Peyer's patch (tissue), 4 donors: ENCODE results near the gene AP1B1.

Experiments
- POLR2A ChIP-seq, 2 donors: fragments of 450-650 bp; IDR thresholded peaks; one replicate each; pipeline ENCODE4 v1.5.1; 2017; ENCODE audit warnings: antibody characterized with exemption in 2 of 2, mild to moderate bottlenecking in 2 of 2, moderate library complexity in 2 of 2
- TF ChIP-seq, protein P1 (sequence below), 6 experiments: fragments of 450-650 bp in 4 of 6; fragments of 200-600 bp in 2 of 6; sonication (generic) in 1 of 6; IDR thresholded peaks; one replicate each; pipeline ENCODE4 v1.5.1; 2017 to 2019; ENCODE audit warnings: antibody characterized with exemption in 6 of 6, mild to moderate bottlenecking in 3 of 6, moderate library complexity in 1 of 6

DNA sequence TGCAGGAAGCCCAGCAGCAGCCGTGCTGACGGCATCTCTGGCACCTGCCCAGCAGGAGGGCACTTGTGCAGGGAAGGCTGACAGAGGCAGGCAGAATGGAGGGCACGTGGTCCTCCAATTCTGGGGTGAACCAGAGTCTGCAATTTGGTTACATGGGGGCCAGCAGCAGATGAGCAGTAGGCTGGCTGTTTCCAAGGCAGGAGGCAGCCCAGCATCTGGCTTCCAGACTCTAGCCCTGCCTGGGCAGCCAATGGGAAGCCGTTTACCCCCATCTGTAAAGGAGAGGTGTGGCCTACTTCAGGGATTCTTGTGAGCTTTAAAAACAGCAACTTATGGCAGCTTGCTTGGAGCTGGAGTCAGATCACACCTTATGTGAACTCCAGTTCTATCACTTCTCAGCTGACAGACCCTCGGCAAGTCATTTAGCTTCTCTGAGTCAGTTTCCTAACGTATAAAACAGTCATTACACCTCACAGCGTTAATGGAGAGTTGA, 45.0 kb downstream of the AP1B1 start:
- TF ChIP-seq, protein P1, sequence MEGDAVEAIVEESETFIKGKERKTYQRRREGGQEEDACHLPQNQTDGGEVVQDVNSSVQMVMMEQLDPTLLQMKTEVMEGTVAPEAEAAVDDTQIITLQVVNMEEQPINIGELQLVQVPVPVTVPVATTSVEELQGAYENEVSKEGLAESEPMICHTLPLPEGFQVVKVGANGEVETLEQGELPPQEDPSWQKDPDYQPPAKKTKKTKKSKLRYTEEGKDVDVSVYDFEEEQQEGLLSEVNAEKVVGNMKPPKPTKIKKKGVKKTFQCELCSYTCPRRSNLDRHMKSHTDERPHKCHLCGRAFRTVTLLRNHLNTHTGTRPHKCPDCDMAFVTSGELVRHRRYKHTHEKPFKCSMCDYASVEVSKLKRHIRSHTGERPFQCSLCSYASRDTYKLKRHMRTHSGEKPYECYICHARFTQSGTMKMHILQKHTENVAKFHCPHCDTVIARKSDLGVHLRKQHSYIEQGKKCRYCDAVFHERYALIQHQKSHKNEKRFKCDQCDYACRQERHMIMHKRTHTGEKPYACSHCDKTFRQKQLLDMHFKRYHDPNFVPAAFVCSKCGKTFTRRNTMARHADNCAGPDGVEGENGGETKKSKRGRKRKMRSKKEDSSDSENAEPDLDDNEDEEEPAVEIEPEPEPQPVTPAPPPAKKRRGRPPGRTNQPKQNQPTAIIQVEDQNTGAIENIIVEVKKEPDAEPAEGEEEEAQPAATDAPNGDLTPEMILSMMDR (IDR thresholded peaks at IDR 0.05): no peak
- TF ChIP-seq POLR2A (IDR thresholded peaks at IDR 0.05): no peak
